ENCODE data around the gene LRRC31.

Gene LRRC31

GRCh38 chr3:169857811-169858210 lies 11.9 kb downstream of the LRRC31 start:
- Mint-ChIP-seq H3K27me3 (ENCODE audit: low read depth) (no peaks in the 10 kb centered on the region), H3K36me3 (ENCODE audit: low read depth) (no peaks in the 10 kb centered on the region), H3K27ac (no peak overlapping the region), H3K4me1 (no peaks in the 10 kb centered on the region), H3K4me3 (no peak overlapping the region), H3K9me3 (no peaks in the 10 kb centered on the region)
- no peak for TF ChIP-seq CTCF (IDR thresholded peaks at IDR 0.05; ENCODE audit: unreplicated experiment in 3 of 3)

DNA sequence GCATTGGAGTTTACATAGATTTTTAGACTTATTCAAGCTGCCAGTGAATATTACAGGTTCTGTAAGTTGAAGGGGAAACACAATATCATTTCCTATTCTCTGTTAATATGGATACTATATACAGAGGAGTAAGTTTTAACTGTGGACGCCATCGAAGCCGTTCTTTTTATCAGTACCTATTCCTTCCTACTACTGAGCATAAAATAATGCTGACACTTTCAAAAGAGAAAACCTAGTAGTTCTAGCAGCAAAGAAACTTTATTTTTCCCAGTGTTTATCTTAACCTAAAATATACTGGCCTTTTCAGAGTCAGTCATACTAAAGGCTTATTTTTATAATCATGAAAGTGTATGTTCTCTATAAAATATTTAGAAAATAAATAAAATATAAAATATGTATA lies 14.2 kb downstream of the LRRC31 start:
- no peak for TF ChIP-seq CTCF (IDR thresholded peaks at IDR 0.05; ENCODE audit: unreplicated experiment in 3 of 3)
- H3K36me3 Mint-ChIP-seq (ENCODE audit: low read depth): no peaks in the 10 kb centered on the region
- no peak overlapping the region for H3K4me3 Mint-ChIP-seq
- H3K27ac Mint-ChIP-seq: no peak overlapping the region
- no peaks in the 10 kb centered on the region for H3K4me1 Mint-ChIP-seq
- H3K27me3 Mint-ChIP-seq (ENCODE audit: low read depth): no peaks in the 10 kb centered on the region
- H3K9me3 Mint-ChIP-seq: no peaks in the 10 kb centered on the region

DNA sequence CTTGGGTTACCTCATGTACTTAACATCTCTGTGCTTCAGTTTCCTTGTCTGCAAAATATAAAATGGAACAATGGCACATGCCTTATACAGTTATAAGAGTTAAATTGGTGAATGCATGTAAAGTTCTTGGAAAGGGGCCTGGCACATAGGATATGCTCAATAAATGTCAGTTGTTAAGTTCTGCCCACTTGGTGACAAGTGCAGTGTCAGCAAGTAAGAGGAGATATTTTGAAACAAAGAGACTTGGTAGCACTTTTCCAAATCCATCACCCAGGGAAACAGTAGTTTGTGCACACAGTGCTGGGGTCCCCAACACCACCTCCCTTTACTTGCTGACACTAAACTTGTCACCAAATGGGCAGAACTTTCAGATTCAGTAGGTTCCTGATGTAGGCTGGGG lies 19.1 kb downstream of the LRRC31 start:
- H3K9me3 Mint-ChIP-seq: no peaks in the 10 kb centered on the region
- no peaks in the 10 kb centered on the region for H3K27me3 Mint-ChIP-seq (ENCODE audit: low read depth)
- no peaks in the 10 kb centered on the region for H3K36me3 Mint-ChIP-seq (ENCODE audit: low read depth)
- H3K27ac Mint-ChIP-seq: no peak overlapping the region
- H3K4me1 Mint-ChIP-seq: no peaks in the 10 kb centered on the region
- H3K4me3 Mint-ChIP-seq: no peak overlapping the region
- TF ChIP-seq CTCF (IDR thresholded peaks at IDR 0.05; ENCODE audit: unreplicated experiment in 3 of 3): no peak

DNA sequence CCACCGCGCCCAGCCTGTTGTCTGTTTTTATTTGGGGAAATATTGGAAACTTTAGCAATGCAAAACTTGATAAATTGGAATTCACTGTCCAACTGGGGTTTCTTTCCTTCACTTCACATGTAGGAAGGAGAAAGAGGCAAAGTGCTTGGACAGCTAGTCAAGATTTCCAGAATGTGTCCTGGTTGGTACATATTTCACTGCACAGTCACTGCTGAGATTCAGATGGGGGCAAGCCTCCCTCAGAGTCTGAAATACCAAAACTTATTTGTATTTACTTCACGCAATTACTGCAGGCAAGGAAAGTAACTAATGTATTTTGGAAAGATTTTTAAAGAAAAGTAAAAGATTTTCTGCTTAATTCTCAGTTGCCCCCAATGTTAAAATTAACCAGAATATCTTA lies 21.0 kb downstream of the LRRC31 start:
- Mint-ChIP-seq H3K4me3 (no peak overlapping the region), H3K4me1 (no peaks in the 10 kb centered on the region), H3K27me3 (ENCODE audit: low read depth) (no peaks in the 10 kb centered on the region), H3K9me3 (no peaks in the 10 kb centered on the region), H3K27ac (no peak overlapping the region), H3K36me3 (ENCODE audit: low read depth) (no peaks in the 10 kb centered on the region)
- no peak for TF ChIP-seq CTCF (IDR thresholded peaks at IDR 0.05; ENCODE audit: unreplicated experiment in 3 of 3)

GRCh38 chr3:169847896-169848295 lies 21.8 kb downstream of the LRRC31 start:
- Mint-ChIP-seq H3K4me1 (no peaks in the 10 kb centered on the region), H3K27ac (no peak overlapping the region), H3K36me3 (ENCODE audit: low read depth) (no peaks in the 10 kb centered on the region), H3K27me3 (ENCODE audit: low read depth) (no peaks in the 10 kb centered on the region), H3K9me3 (no peaks in the 10 kb centered on the region), H3K4me3 (no peak overlapping the region)
- TF ChIP-seq CTCF (IDR thresholded peaks at IDR 0.05; ENCODE audit: unreplicated experiment in 3 of 3): no peak

GRCh38 chr3:169846458-169847193 lies 23.1 kb downstream of the LRRC31 start:
- TF ChIP-seq CTCF (IDR thresholded peaks at IDR 0.05; ENCODE audit: unreplicated experiment in 3 of 3): no peak
- no peak overlapping the region for H3K27ac Mint-ChIP-seq
- no peaks in the 10 kb centered on the region for H3K36me3 Mint-ChIP-seq (ENCODE audit: low read depth)
- H3K4me1 Mint-ChIP-seq: no peaks in the 10 kb centered on the region
- no peaks in the 10 kb centered on the region for H3K27me3 Mint-ChIP-seq (ENCODE audit: low read depth)
- H3K9me3 Mint-ChIP-seq: no peaks in the 10 kb centered on the region
- H3K4me3 Mint-ChIP-seq: no peak overlapping the region
